NCI-H2196 treated with DMSO at 0.1 percent for 48 hours (cell line): Measurements from ENCODE around the gene FAM161B.
"Not testable (repeated sequence)": the region's sequence is repeated elsewhere in the genome, so short reads cannot be mapped to it uniquely, and the experiment has no call there.

Experiments
- DNase-seq: peaks from one replicate; lab custom pipeline; 2025; ENCODE audit not compliant: unreplicated experiment; lab: John Stamatoyannopoulos, UW

Gene FAM161B

GRCh38 chr14:73944432-73945158 lies 5.3 kb downstream of the FAM161B start:
- DNase-seq = no peak

- no peak for DNase-seq
These were observed 6.8 kb downstream of the FAM161B start for GRCh38 chr14:73943083-73943482.

GRCh38 chr14:73942180-73942579 lies 7.7 kb downstream of the FAM161B start:
- no peak for DNase-seq

- DNase-seq = no peak
These were observed 12.9 kb downstream of the FAM161B start for GRCh38 chr14:73937012-73937411.

DNA sequence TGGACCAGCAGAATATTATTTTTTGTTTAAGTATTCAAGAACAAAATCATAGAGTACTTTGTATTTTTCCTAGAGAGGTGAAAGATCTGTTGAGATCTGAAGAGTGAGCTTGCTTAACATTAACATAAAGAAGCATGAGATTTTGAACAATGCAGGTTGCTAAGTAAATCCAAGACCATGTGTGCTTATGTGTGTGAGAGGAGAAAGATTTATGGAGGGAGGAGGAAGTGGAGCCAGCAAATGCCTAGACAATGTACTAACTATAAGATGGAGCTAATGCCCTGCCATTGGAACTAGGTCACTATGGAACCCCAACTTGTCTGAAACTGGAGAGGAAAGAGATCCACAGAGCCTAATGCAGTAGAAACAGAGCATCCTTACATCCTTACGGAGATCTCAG lies 13.3 kb downstream of the FAM161B start:
- no peak for DNase-seq

DNA sequence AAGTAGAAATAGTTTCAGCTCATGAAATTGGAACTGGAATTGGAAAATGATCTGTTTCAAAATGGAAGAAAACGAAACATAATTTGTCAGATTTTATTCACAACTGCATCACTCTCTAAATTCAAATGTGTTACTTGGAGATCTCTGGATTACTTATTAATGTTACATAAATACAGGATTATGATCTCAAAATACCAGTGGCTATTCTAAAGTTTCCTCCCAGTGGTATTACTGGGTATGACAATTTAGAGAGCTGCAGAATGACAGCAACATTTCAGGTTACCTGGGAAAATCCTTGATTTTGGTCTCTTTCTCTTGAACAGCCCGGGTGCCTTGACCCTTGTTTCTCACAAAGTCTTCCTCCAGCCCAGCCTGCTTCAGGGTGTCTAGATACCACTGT lies 14.2 kb downstream of the FAM161B start:
- DNase-seq = no peak

GRCh38 chr14:73924337-73924736 lies 25.6 kb downstream of the FAM161B start:
- no peak for DNase-seq

GRCh38 chr14:73919457-73919856 lies 30.4 kb downstream of the FAM161B start:
- DNase-seq = not testable (repeated sequence)

GRCh38 chr14:73916324-73916723 lies 33.6 kb downstream of the FAM161B start:
- DNase-seq = no peak

- DNase-seq = no peak
These were observed 36.6 kb downstream of the FAM161B start for GRCh38 chr14:73913256-73913655.

- DNase-seq = no peak
These were observed 40.2 kb downstream of the FAM161B start for GRCh38 chr14:73909681-73910080.

DNA sequence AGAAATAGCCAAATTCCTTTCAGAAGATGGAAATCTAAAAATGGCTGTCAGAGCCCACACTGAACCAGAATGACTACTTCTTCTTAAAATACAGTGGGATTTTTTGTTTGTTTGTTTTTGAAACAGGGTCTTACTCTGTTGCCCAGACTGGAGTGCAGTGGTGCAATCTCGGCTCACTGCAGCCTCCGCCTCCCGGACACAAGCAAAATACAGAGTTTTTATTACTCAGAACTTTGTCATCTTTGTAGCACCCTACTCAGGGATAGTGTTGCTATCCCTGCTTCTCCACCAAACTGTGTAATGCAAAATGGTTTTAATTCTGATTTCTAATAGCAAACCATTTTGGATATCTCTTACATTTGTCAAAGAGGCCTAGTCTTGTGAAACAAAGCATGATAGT lies 46.9 kb downstream of the FAM161B start:
- no peak for DNase-seq

- no peak for DNase-seq
These were observed 53.4 kb downstream of the FAM161B start for GRCh38 chr14:73896521-73896920.

- DNase-seq = no peak
These were observed 54.0 kb downstream of the FAM161B start for GRCh38 chr14:73895939-73896338.

- DNase-seq = not testable (repeated sequence)
These were observed 55.7 kb downstream of the FAM161B start for GRCh38 chr14:73894180-73894687.

DNA sequence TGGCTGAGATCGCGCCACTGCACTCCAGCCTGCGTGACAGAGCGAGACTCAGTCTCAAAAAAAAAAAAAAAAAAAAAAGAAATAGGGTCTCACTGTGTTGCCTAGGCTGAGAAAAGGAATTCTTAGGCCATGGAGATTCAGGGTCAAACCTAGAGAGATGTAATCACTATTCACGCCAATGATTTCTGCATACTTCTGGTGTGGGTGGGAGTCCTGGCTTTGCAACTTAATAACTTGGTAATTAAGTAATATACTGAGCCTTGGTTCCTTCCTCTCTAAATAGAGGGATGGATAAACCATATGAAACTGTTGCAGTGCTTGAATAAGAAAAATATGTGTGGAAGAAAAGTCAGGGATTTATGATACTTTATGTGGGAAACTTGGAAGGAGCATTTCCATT lies 60.5 kb downstream of the FAM161B start:
- DNase-seq = no peak

GRCh38 chr14:73888971-73889370 lies 60.9 kb downstream of the FAM161B start:
- DNase-seq = no peak

- DNase-seq = no peak
These were observed 61.5 kb downstream of the FAM161B start for GRCh38 chr14:73888460-73888725.

DNA sequence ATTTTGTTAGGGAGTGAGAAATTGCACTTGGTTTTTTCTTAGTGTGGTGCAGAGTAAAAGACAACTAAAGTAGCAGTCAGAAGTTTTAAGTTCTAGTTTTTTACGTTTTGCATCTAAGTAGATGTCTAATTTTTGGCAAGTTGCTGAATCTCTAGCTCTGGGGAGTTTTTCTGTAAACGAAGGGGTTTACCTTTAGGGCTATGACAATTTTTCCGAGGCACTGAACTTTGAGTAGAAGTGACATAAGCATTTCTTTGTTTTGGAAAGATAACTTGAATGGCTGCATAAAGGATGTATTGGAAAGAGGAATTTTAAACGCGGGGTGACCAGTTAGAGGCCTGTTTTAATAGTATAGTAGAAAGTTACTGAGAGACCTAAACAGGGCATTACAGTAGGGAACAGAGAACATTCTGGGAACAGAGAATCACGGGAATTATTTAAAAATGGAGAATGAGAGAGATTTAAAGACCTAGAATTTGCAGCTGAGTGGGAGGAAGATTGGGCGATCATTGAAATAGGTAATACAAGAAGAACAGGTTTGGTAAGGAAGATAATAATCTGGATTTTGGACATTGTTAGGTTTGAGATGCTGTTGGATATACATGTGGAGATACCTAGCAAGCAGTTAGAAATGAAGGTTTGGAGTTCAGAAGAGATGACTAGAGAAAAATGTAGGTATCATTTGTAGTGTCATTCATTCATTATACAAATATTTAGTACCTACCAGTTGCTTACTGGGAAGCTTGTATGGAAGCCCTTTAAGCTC lies 62.0 kb downstream of the FAM161B start:
- DNase-seq = no peak

DNA sequence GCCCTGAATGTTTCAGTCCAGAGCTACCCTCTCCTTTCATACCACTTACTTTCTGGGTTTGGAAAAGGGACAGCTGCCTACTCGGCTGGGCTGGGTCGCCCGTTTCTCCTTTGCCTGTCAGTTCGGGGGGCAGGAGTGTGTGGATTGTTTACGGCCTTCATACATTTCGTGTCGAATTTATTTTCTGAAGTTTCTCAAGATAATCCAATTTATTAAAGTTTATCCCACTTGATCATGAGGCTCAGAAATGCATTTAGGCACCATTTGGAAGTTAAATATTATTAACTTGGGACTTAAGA lies 62.6 kb downstream of the FAM161B start:
- no peak for DNase-seq

GRCh38 chr14:73886449-73887317 lies 63.2 kb downstream of the FAM161B start, which contains the start of gene ZNF410:
Gene ZNF410 (plus strand): TSS chr14:73886859. CDS start chr14:73892176, 5,317 bp downstream.
- peak; percentile 96 for DNase-seq
